HepG2 (cell line): Measurements from ENCODE around the gene MARK2. TPM values are rescaled to one million over a fixed set of nuclear protein-coding genes. Genes with fewer than 3 reads are reported as not detected.

Source experiments
- AKAP8 ChIP-seq: sonication (generic); formaldehyde crosslinking; IDR thresholded peaks from 2 replicates; pipeline ENCODE4 v1.5.1; 2020; ENCODE audit warnings: mild to moderate bottlenecking, missing genetic modification reagents
- ARID2 ChIP-seq: sonication (generic); formaldehyde crosslinking; IDR thresholded peaks from 2 replicates; pipeline ENCODE4 v1.8.1; 2022; ENCODE audit warnings: mild to moderate bottlenecking, missing genetic modification reagents, borderline replicate concordance
- ELF1 ChIP-seq: sonication (generic); formaldehyde crosslinking; IDR thresholded peaks from 2 replicates; pipeline ENCODE4 v1.4.0; 2020; ENCODE audit warnings: missing genetic modification reagents
- ELF4 ChIP-seq: sonication (generic); formaldehyde crosslinking; IDR thresholded peaks from 2 replicates; pipeline ENCODE4 v1.5.0; 2020; ENCODE audit warnings: missing genetic modification reagents, mild to moderate bottlenecking, moderate library complexity, borderline replicate concordance
- EP300 ChIP-seq, 3 experiments: sonication (generic) in 1 of 3; formaldehyde crosslinking in 1 of 3; IDR thresholded peaks; 2 replicates each; pipeline versions ENCODE4 v1.5.1 to v1.6.1; 2011 to 2020; ENCODE audit warnings: low read depth in 2 of 3, low read length in 2 of 3, borderline replicate concordance in 1 of 3, improper control_type of control experiment in 1 of 3, mild to moderate bottlenecking in 1 of 3, missing genetic modification reagents in 1 of 3, moderate library complexity in 1 of 3
- GFI1 ChIP-seq: sonication (generic); formaldehyde crosslinking; IDR thresholded peaks from 2 replicates; pipeline ENCODE4 v1.5.0; 2020; ENCODE audit warnings: missing genetic modification reagents, mild to moderate bottlenecking, borderline replicate concordance
- HDAC1 ChIP-seq: sonication (generic); formaldehyde crosslinking; IDR thresholded peaks from 2 replicates; pipeline ENCODE4 v1.5.1; 2020; ENCODE audit warnings: mild to moderate bottlenecking, missing genetic modification reagents
- ISX ChIP-seq: sonication (generic); formaldehyde crosslinking; conservative IDR thresholded peaks from 2 replicates; pipeline ENCODE4 v1.5.0; 2020; ENCODE audit warnings: missing genetic modification reagents
- PHF20 ChIP-seq: sonication (generic); formaldehyde crosslinking; IDR thresholded peaks from 2 replicates; pipeline ENCODE4 v1.5.0; 2020; ENCODE audit warnings: mild to moderate bottlenecking, missing genetic modification reagents
- RELA ChIP-seq: sonication (generic); formaldehyde crosslinking; IDR thresholded peaks from 2 replicates; pipeline ENCODE4 v1.4.0; 2020; ENCODE audit warnings: missing genetic modification reagents
- SMC3 ChIP-seq: IDR thresholded peaks from 2 replicates; pipeline ENCODE4 v1.6.1; 2011; ENCODE audit warnings: low read length, improper control_type of control experiment
- ZMYM4 ChIP-seq: sonication (generic); formaldehyde crosslinking; IDR thresholded peaks from 2 replicates; pipeline ENCODE4 v1.8.1; 2023; ENCODE audit warnings: mild to moderate bottlenecking, missing genetic modification reagents
- ZNF331 ChIP-seq: sonication (generic); formaldehyde crosslinking; IDR thresholded peaks from 2 replicates; pipeline ENCODE4 v1.4.0; 2020; ENCODE audit warnings: missing genetic modification reagents
- ZNF446 ChIP-seq: sonication (generic); formaldehyde crosslinking; IDR thresholded peaks from 2 replicates; pipeline ENCODE4 v1.5.0; 2020; ENCODE audit warnings: mild to moderate bottlenecking, missing genetic modification reagents
- ZNF605 ChIP-seq: sonication (generic); formaldehyde crosslinking; IDR thresholded peaks from 2 replicates; pipeline ENCODE4 v1.8.0; 2022; ENCODE audit warnings: mild to moderate bottlenecking, missing genetic modification reagents
- ZNF614 ChIP-seq: IDR thresholded peaks from 2 replicates; pipeline ENCODE4 v1.6.1; 2018; ENCODE audit warnings: missing biosample characterization, missing genetic modification reagents, inconsistent platforms, borderline replicate concordance
- ZNF619 ChIP-seq: sonication (generic); formaldehyde crosslinking; IDR thresholded peaks from 2 replicates; pipeline ENCODE4 v1.4.0; 2020; ENCODE audit warnings: mild to moderate bottlenecking, missing genetic modification reagents
- ZNF776 ChIP-seq: sonication (generic); formaldehyde crosslinking; IDR thresholded peaks from 2 replicates; pipeline ENCODE4 v1.4.0; 2020; ENCODE audit warnings: mild to moderate bottlenecking, missing genetic modification reagents
- ZNF878 ChIP-seq: sonication (generic); formaldehyde crosslinking; IDR thresholded peaks from 2 replicates; pipeline ENCODE4 v1.8.1; 2023; ENCODE audit warnings: mild to moderate bottlenecking, missing genetic modification reagents, moderate library complexity
- ZSCAN29 ChIP-seq: sonication (generic); formaldehyde crosslinking; conservative IDR thresholded peaks from 2 replicates; pipeline ENCODE4 v1.4.0; 2020; ENCODE audit warnings: mild to moderate bottlenecking, missing genetic modification reagents
- polyA plus RNA-seq, 8 experiments: library from polyadenylated mRNA; depleted of rRNA in 3 of 8; stranded (reverse) in 7 of 8; unstranded in 1 of 8; fragments of >200 nt; fragmentation: Illumina TruSeq in 4 of 8; extraction: Trizol in 4 of 8; gene quantifications; 2 replicates each; pipeline versions ENCODE4 v1.2.1 to v1.2.3, GENCODE V29; 2011 to 2016; ENCODE audit warnings: low read depth in 4 of 8, missing spikeins in 1 of 8, mixed read lengths in 1 of 8; ENCODE audit not compliant: insufficient read depth in 1 of 8
- total RNA-seq, 5 experiments: library from RNA; depleted of rRNA; stranded (reverse); fragments of >200 nt; fragmentation: Illumina TruSeq; extraction: Trizol; gene quantifications; 2 replicates each; pipeline ENCODE4 v1.2.3, GENCODE V29; 2016; ENCODE audit warnings: low read depth in 1 of 5
- TF ChIP-seq, protein P1 (sequence below): sonication (generic); formaldehyde crosslinking; IDR thresholded peaks from 2 replicates; pipeline ENCODE4 v1.8.0; 2022; ENCODE audit warnings: mild to moderate bottlenecking, missing genetic modification reagents; ENCODE audit not compliant: insufficient replicate concordance
- TF ChIP-seq, protein P2 (sequence below): sonication (generic); formaldehyde crosslinking; IDR thresholded peaks from 2 replicates; pipeline ENCODE4 v1.8.1; 2023; ENCODE audit warnings: missing genetic modification reagents, mild to moderate bottlenecking, borderline replicate concordance
- TF ChIP-seq, protein P3 (sequence below): sonication (generic); formaldehyde crosslinking; IDR thresholded peaks from 2 replicates; pipeline ENCODE4 v1.4.0; 2020; ENCODE audit warnings: mild to moderate bottlenecking, missing genetic modification reagents
- TF ChIP-seq, protein P4 (sequence below): sonication (generic); formaldehyde crosslinking; IDR thresholded peaks from 2 replicates; pipeline ENCODE4 v1.5.1; 2020; ENCODE audit warnings: missing genetic modification reagents, mild to moderate bottlenecking, borderline replicate concordance

Gene MARK2
- total and polyA plus RNA-seq, 2 of the 13 experiments (the other 11 are each of a cell fraction or from before 2014, with no cell fraction given): 13.5 to 13.9 TPM

- TF ChIP-seq EP300 (IDR thresholded peaks at IDR 0.05; ENCODE audit: low read depth in 2 of 2, low read length in 2 of 2): no peak
- peak; percentile 13; the same call in 1 of the 2 replicates for TF ChIP-seq EP300 (CRISPR knock-in tag; IDR thresholded peaks at IDR 0.05; ENCODE audit: borderline replicate concordance)
- TF ChIP-seq ELF1 (CRISPR knock-in tag): 0 out of 2 replicates have a peak, but pooled peaks have one; percentile 32
- peak; percentile 98 for TF ChIP-seq ZSCAN29 (CRISPR knock-in tag)
- TF ChIP-seq, protein P1, sequence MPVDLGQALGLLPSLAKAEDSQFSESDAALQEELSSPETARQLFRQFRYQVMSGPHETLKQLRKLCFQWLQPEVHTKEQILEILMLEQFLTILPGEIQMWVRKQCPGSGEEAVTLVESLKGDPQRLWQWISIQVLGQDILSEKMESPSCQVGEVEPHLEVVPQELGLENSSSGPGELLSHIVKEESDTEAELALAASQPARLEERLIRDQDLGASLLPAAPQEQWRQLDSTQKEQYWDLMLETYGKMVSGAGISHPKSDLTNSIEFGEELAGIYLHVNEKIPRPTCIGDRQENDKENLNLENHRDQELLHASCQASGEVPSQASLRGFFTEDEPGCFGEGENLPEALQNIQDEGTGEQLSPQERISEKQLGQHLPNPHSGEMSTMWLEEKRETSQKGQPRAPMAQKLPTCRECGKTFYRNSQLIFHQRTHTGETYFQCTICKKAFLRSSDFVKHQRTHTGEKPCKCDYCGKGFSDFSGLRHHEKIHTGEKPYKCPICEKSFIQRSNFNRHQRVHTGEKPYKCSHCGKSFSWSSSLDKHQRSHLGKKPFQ (CRISPR knock-in tag): no peak
- TF ChIP-seq GFI1: no peak
- TF ChIP-seq ZNF605 (CRISPR knock-in tag): no peak
- TF ChIP-seq ISX (CRISPR knock-in tag): no peak
- peak; percentile 26; the same call in 1 of the 2 replicates for TF ChIP-seq SMC3
- no peak for TF ChIP-seq ZNF619
- TF ChIP-seq ZNF446 (CRISPR knock-in tag): no peak
- no peak for TF ChIP-seq RELA
- TF ChIP-seq, protein P2, sequence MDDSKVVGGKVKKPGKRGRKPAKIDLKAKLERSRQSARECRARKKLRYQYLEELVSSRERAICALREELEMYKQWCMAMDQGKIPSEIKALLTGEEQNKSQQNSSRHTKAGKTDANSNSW (CRISPR knock-in tag): no peak
- no peak for TF ChIP-seq ZNF776 (CRISPR knock-in tag)
- TF ChIP-seq, protein P3, sequence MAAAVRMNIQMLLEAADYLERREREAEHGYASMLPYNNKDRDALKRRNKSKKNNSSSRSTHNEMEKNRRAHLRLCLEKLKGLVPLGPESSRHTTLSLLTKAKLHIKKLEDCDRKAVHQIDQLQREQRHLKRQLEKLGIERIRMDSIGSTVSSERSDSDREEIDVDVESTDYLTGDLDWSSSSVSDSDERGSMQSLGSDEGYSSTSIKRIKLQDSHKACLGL (CRISPR knock-in tag): 0 out of 2 replicates have a peak, but pooled peaks have one; percentile 30
- TF ChIP-seq ARID2 (CRISPR knock-in tag): no peak
- TF ChIP-seq ELF4: no peak
- 0 out of 2 replicates have a peak, but pooled peaks have one; percentile 31 for TF ChIP-seq ZNF331
- 0 out of 2 replicates have a peak, but pooled peaks have one; percentile 62 for TF ChIP-seq ZNF614 (CRISPR knock-in tag)
- TF ChIP-seq, protein P4, sequence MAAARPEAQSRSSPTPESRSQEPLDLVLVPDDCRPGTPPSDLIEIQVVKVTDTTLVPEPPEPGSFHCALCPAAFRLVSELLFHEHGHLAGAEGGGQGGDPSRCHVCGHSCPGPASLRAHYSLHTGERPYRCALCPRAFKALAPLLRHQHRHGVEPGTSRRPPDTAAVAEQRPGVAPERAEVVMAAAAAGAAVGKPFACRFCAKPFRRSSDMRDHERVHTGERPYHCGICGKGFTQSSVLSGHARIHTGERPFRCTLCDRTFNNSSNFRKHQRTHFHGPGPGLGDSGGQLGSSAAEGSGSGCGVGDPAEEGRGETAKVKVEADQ: no peak
- no peak for TF ChIP-seq AKAP8 (CRISPR knock-in tag)
- TF ChIP-seq HDAC1 (CRISPR knock-in tag): no peak
- no peak for TF ChIP-seq PHF20 (CRISPR knock-in tag)
- no peak for TF ChIP-seq ZMYM4 (CRISPR knock-in tag)
- TF ChIP-seq ZNF878: no peak
Observed at GRCh38 chr11:63920939-63921417, 82.1 kb downstream of the MARK2 start (continued).
